Fibroblast of the aortic adventitia (primary cell): ENCODE data around the gene USP54. TPM values are rescaled to one million over a fixed set of nuclear protein-coding genes. Genes with fewer than 3 reads are reported as not detected.

ENCODE experiments used
- DNase-seq: peaks from one replicate; pipeline ENCODE4 v3.0.0-alpha.2; 2010; ENCODE audit warnings: low read depth
- H3K4me3 ChIP-seq: 2 replicates; pipeline ENCODE4 v1.5.1; 2011; ENCODE audit warnings: low read depth, mild to moderate bottlenecking, control low read depth, low read length, moderate library complexity
- total RNA-seq: library from RNA; depleted of rRNA; stranded (reverse); fragments of >200 nt; gene quantifications from 2 replicates; pipeline ENCODE4 v1.2.3, GENCODE V29; 2012; ENCODE audit warnings: low replicate concordance
- TF ChIP-seq, protein P1 (sequence below): IDR thresholded peaks from 2 replicates; pipeline ENCODE4 v1.5.1; 2011; ENCODE audit warnings: mild to moderate bottlenecking, low read length, control low read depth, inconsistent platforms; ENCODE audit not compliant: insufficient read depth

Gene USP54
- total RNA-seq, 1 donor = 14.8 TPM

DNA sequence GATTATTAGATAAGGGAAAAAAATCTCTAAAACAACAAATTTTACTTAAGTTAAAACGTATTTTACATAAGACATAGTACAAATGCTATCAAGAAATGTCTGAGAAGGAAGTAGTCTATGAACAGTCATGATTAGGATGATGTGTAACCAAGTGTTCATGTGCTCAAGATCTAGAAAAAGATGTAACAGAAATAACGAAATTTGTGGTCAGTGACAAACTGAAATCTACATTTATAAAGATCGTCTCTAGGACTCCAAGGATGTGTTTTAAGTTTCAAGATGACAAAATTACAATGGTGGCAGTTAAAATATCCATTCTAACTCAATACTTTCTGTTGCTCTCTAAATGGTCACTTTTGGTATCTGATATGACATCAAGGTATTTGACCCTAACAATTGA lies 112.5 kb downstream of the USP54 start:
- TF ChIP-seq, protein P1, sequence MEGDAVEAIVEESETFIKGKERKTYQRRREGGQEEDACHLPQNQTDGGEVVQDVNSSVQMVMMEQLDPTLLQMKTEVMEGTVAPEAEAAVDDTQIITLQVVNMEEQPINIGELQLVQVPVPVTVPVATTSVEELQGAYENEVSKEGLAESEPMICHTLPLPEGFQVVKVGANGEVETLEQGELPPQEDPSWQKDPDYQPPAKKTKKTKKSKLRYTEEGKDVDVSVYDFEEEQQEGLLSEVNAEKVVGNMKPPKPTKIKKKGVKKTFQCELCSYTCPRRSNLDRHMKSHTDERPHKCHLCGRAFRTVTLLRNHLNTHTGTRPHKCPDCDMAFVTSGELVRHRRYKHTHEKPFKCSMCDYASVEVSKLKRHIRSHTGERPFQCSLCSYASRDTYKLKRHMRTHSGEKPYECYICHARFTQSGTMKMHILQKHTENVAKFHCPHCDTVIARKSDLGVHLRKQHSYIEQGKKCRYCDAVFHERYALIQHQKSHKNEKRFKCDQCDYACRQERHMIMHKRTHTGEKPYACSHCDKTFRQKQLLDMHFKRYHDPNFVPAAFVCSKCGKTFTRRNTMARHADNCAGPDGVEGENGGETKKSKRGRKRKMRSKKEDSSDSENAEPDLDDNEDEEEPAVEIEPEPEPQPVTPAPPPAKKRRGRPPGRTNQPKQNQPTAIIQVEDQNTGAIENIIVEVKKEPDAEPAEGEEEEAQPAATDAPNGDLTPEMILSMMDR = no peak
- H3K4me3 ChIP-seq = no peak overlapping the region
- DNase-seq = no peak

DNA sequence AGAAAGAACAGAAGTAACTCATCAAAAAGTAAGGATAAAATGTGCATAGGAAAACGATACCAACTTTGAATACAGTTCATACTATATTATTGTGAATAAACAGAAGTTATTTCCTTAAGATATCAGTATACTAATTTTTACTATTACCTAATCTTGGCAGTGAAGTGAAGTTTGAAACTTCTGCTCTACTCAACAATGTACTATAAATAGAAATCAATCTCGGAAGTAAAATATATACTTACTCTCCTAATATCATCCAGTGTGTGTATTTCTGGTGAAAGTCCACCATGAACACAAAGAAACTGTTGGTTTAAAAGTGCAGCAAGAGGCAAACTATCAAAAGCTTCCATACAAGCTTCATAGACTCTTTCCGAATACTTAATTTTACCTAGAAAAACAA lies 119.9 kb downstream of the USP54 start:
- TF ChIP-seq, protein P1 = no peak
- no peak for DNase-seq
- no peak overlapping the region for H3K4me3 ChIP-seq

DNA sequence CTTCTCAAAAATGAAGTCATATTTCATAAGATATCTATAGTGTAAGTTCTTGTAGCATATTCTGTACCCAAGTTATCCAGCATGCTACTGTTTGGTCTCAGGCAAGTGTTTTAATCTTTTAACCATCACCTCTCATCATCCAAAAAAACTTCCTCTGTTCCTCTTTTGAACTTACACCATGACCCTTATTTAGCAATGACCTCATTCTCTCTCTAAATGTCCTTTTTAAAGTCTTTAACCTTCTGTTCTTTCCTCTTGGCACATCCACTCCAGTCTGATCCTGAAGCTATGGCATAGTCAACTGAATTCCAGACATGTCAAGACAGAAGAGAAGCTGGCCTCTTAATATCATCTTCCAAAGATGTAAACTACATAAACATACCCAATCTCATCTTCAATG lies 121.6 kb downstream of the USP54 start:
- DNase-seq = no peak
- TF ChIP-seq, protein P1 = no peak
- no peak overlapping the region for H3K4me3 ChIP-seq

DNA sequence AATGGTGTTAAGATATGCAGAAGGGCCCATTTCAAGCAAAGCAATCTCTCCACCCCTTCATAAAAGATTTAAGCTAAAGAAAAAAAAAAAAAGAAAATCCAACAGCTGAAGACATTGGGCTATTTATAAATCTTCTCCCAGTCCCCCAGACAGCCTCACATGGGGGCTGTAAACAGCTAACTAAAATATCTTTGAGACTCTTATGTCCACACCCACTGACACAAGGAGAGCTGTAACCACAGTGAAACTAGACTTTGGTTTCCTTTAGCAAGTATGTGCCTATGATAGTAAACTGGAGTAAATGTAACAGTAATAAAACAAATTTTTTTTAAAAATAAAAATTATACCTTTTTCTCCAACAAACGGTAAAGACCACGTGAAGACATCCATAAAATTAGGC lies 123.9 kb downstream of the USP54 start:
- no peak overlapping the region for H3K4me3 ChIP-seq
- TF ChIP-seq, protein P1 = no peak
- DNase-seq = no peak

DNA sequence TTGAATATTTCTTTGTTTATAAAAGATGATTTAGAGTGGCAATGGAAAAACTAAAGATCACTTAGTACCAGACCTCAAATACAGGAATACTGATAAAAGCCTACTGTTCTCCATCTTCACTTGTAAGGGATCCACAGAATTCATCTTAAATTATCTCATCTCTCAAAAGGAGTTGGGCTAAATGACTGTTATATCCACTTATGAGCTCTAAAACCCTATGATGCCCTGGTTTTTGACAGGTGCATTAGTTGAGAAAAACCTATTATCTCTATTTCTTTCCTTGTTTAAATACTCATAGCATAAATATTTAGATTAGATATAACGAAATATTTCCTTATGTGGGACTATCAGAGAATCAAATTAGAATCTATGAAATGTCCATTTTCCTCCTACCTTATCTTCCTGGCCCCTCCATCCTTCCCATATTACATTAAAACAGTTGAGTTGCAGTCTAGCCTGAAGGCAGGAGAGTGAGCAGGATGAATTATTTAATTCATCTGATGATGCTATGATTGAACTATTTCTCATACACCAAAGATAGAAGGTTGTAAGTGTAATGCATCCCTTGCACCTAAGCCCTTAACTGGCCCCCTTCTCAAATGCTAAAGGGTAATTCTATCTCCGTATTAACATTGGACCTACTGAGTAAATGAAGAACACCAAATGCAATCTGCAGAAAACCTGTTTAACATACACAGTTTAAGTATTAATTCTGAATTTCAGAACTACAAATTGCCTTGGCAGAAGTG lies 125.0 kb downstream of the USP54 start:
- H3K4me3 ChIP-seq = no peak overlapping the region
- TF ChIP-seq, protein P1 = no peak
- no peak for DNase-seq

DNA sequence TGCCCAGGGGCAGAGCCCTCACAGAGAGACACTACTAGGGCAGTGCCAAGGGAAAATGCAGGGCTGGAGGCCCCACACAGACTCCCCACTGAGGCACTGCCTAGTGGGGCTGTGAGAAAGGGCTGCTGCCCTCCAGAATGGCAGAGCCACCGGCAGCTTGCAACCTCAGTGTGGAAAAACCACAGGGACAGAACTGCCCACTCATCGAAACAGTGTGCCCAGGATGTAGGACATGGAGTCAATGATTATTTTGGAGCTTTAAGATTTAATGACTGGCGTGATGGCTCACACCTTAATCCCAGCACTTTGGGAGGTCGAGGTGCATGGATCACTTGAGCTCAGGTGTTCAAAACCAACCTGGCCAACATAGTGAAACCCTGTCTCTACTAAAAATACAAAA lies 130.2 kb downstream of the USP54 start:
- TF ChIP-seq, protein P1 = no peak
- DNase-seq = no peak
- no peak overlapping the region for H3K4me3 ChIP-seq
